HG03039 (cell line): ENCODE results near the gene ANKRD27.

Experiments
- ATAC-seq: cut with Tn5 transposase; IDR thresholded peaks from one replicate; pipeline ENCODE4 v1.9.1; 2021; ENCODE audit warnings: mild to moderate bottlenecking, moderate library complexity; ENCODE audit not compliant: unreplicated experiment

ANKRD27 gene

GRCh38 chr19:32563761-32564160 is 111.2 kb downstream of the ANKRD27 start:
- ATAC-seq = no peak

- no peak for ATAC-seq
Measured at GRCh38 chr19:32558607-32559228, 116.3 kb downstream of the ANKRD27 start.

- no peak for ATAC-seq
Measured at GRCh38 chr19:32555786-32556185, 119.2 kb downstream of the ANKRD27 start.

- ATAC-seq = no peak
Measured at GRCh38 chr19:32550666-32551065, 124.3 kb downstream of the ANKRD27 start.
